Activated CD8-positive, alpha-beta memory T cell treated with anti-CD3 and anti-CD28 coated beads, Interleukin-2, amount 50 U/mL, for 24 hours (primary cell): ENCODE data around the gene MVP.
"Not testable (repeated sequence)": the region's sequence is repeated elsewhere in the genome, so short reads cannot be mapped to it uniquely, and the experiment has no call there.

ENCODE experiments used
- DNase-seq: peaks from one replicate; pipeline ENCODE4 v3.0.0-alpha.2; 2020; ENCODE audit errors: extremely low read depth

The MVP gene

DNA sequence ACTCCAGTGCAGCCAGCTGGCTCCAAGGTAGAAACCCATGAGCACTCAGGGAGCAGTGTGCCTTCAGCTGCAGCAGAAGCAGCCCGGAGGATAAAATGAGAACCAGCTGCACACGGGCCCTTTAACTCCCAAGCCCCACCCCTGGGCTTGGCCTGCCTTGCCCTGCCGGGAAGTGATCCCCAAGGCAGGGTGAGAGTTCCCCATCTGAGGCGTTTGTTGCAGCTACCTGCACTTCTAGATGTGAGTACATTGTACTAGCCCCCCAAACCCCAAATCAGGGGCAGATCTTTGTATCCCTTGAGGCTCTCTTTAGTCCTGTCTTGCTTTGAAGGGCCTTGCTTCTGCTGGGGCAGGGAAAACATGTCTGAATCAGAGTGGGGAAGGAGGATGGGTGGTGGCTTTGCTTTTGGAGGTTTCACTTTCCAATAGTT lies at the start of gene MVP:
TSS of gene MVP (plus strand) at position 192 of the 431 bp plus-strand sequence. CDS start 10,088 bp downstream, outside the sequence.
- no peak for DNase-seq

GRCh38 chr16:29772330-29772729 lies 47.9 kb upstream of the MVP start:
- DNase-seq: not testable (repeated sequence)

DNA sequence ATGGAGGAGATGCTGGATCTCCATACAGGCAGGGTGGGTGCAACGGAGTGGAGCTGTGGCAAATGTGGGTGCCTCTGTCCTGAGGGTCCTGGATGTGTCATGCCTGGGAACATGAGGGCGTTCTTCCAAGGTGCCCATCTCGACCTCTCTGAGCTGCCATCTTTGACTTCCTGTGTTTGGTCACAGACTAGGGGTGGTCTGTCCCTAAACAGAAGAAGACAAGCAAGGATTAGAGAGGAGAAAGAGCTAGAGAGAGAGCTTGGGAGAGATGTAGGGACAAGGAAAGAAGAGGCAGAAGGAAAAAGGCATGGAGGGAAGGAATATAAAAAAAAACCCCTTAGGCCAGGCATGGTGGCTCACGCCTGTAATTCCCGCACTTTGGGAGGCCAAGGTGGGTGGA lies 45.5 kb upstream of the MVP start:
- DNase-seq: no peak

- DNase-seq: no peak
Observed at GRCh38 chr16:29775742-29776408, 44.4 kb upstream of the MVP start.

GRCh38 chr16:29777576-29778350 lies 42.5 kb upstream of the MVP start, which contains the start of gene ZG16:
TSS of gene ZG16 (plus strand) at chr16:29778256. CDS start at chr16:29779267, 1,011 bp downstream.
- DNase-seq: no peak

GRCh38 chr16:29779474-29779873 lies 40.8 kb upstream of the MVP start:
- DNase-seq: no peak

DNA sequence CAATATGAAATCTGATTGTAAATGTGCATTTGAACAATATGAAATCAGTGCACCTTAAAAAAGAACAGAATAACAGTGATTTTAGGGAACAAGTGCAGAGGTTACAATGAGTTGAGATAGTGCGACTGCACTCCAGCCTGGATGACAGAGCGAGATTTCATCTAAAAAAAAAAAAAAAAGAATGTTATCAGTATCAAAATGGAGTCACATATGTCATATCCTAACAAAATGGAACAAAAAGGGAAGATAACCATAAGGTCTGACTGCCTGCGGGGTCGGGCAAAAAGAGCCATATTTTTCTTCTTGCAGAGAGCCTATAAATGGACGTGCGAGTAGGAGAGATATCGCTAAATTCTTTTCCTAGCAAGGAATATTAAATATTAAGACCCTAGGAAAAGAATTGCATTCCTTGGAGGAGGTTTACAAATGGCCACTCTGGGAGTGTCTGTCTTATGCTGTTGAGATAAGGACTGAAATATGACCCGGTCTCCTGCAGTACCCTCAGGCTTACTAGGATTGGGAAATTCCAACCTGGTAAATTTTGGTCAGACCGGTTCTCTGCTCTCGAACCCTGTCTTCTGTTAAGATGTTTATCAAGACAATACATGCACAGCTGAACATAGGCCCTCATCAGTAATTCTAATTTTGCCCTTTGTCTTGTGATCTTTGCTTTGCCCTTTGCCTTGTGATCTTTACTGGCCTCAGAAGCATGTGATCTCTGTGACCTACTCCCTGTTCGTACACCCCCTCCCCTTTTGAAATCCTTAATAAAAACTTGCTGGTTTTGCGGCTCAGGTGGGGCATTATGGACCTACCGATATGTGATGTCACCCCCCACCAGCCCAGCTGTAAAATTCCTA lies 36.9 kb upstream of the MVP start:
- DNase-seq: not testable (repeated sequence)

DNA sequence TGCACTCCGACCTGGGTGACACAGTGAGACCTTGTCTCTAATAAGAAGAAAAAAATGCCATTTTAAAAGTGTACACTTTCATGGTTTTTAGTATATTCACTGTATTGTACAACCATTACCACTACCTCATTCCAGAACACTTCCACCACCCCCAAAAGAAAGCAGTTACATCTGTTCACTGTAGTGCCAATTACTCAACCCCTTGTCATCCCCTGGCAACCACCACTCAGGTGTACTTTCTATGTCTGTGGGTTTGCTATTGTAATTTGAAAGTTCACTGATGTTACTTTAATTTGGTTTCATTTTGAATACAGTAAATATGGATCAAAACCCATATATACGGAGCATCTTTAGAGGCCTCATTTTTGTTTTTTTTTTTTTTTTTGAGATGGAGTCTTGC lies 36.1 kb upstream of the MVP start:
- DNase-seq: no peak

DNA sequence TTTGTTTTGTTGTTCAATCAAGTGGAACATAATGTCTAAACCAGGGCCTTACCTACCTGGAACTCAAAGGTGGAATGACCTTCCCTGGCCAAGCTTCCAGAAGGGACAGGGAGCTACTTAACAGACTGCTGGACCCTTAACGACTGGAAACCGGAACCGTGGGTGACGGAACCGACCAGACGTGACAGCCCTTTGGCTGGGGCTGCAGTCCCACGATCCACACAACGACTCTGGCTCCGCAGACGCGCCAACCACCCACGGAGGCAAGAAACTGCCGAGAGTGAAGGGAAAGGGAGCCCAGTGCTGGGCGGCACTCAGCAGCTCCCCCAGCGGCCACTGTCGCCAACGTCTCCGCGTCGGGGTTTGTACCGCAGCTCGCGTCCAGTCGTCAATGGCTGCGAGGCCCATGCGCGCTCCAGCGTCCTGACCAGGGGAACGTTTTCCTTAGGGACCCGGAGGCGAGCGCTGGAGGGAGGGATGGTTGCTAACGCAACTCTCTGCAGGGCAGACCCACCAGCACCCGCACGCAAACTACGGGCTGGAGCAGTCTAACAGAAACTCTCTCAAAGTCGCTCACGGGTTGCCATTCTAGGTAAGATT lies 35.3 kb upstream of the MVP start:
- DNase-seq: no peak

GRCh38 chr16:29787155-29787554 lies 33.1 kb upstream of the MVP start:
- not testable (repeated sequence) for DNase-seq

DNA sequence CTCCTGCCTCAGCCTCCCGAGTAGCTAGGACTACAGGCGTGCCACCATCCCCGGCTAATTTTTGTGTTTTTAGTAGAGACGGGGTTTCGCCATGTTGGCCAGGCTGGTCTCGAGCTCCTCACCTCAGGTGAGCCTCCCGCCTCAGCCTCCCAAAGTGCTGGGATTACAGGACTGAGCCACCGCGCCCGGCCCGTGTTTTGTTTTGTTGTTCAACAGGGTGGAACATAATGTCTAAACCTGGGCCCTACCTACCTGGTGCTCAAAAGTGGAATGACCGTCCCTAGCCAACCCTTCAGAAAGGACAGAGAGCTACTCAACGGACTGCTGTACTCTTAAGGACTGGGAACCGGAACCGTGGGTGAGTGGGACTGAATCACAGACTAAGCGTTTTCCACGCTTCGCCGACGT lies 30.5 kb upstream of the MVP start:
- DNase-seq: no peak

GRCh38 chr16:29790183-29790948 lies 29.9 kb upstream of the MVP start, which contains the start of gene KIF22:
TSS of gene KIF22 (plus strand) at chr16:29790751. CDS start at chr16:29790760, 9 bp downstream.
- peak; percentile 99 for DNase-seq

GRCh38 chr16:29790949-29791844 lies 29.1 kb upstream of the MVP start:
- no peak for DNase-seq

- DNase-seq: no peak
Observed at GRCh38 chr16:29791845-29792807, 28.1 kb upstream of the MVP start.

DNA sequence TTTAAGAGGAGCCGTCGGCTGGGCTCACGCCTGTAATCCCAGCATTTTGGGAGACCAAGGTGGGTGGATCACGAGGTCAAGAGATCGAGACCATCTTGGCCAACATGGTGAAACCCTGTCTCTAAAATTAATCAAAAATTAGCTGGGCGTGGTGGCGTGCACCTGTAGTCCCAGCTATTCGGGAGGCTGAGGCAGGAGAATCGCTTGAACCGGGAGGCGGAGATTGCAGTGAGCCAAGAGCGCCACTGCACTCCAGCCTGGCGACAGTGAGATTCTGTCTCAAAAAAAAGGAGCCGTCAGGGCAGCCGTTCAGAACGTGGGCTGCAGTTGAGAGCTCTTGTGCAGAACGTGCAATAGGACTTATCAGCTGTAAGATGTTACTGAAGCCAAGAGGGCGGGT lies 27.1 kb upstream of the MVP start:
- not testable (repeated sequence) for DNase-seq

DNA sequence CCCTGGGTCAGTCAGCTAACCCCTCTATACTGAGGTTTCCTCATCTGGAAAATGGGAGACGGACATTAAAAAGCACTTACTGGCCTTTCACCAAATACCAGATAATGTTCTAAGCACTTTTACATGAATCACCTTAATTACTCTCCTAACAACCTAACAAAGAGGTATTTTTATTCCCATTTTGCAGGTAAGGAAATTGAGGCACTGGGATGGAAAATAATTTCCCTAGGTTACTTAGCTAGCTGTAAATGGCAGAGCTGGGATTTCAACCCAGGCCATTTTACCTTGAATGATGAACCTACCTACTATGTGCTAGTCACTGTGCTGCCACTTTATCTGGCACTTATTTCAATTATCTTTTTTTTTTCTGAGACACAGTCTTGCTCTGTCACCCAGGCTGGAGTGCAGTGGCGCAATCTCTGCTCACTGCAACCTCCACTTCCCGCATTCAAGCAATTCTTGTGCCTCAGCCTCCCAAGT lies 26.0 kb upstream of the MVP start:
- no peak for DNase-seq

- DNase-seq: no peak
Observed at GRCh38 chr16:29802416-29802935, 17.8 kb upstream of the MVP start.

GRCh38 chr16:29804020-29804419 lies 16.2 kb upstream of the MVP start:
- no peak for DNase-seq
